T-helper 2 cell treated with Interferon-gamma antibody and Interleukin-4, amounts not matched to agents 100 ng/mL and 5 ng/mL, for 36 hours (primary cell): Measurements from ENCODE around the gene UBQLN4. TPM values are rescaled to one million over a fixed set of nuclear protein-coding genes. Genes with fewer than 3 reads are reported as not detected.

Experiments used
- intact Hi-C: fragments of 100-400 bp; cut with micrococcal nuclease; formaldehyde crosslinking; loops from one replicate; pipeline ENCODE4 v1.15.1; 2023
- total RNA-seq: library from RNA; stranded (reverse); gene quantifications from 2 replicates; pipeline ENCODE4 v1.2.3, GENCODE V29; 2022

The UBQLN4 gene
- total RNA-seq: 36.8 and 37.2 TPM in 2 replicates

GRCh38 chr1:156053768-156054499 is at the start of gene UBQLN4:
Gene UBQLN4 (minus strand): TSS chr1:156053798. CDS start chr1:156053701, 97 bp downstream.
- intact Hi-C loops: loop anchor here (1.0 to 10.0 kb wide), 7 partner anchors 33 to 691 kb away; partner anchors contain the start of genes ARHGEF2, CCT3, GON4L and KHDC4

GRCh38 chr1:156102633-156103511 is 49.3 kb upstream of the UBQLN4 start:
- intact Hi-C loops: no loop called here

- intact Hi-C loops: no loop called here
Observed at GRCh38 chr1:156101880-156102279, 48.3 kb upstream of the UBQLN4 start.

- intact Hi-C loops: no loop called here
Observed at GRCh38 chr1:156100205-156100995, 46.8 kb upstream of the UBQLN4 start.

- intact Hi-C loops: no loop called here
Observed at GRCh38 chr1:156099282-156099681, 45.7 kb upstream of the UBQLN4 start.

- intact Hi-C loops: no loop called here
Observed at GRCh38 chr1:156098784-156099183, 45.2 kb upstream of the UBQLN4 start.

GRCh38 chr1:156097499-156098178 is 44.0 kb upstream of the UBQLN4 start:
- intact Hi-C loops: loop anchor here (1.0 kb wide), 1 partner anchor 9 kb away; no protein-coding TSS in a partner anchor

GRCh38 chr1:156096640-156097391 is 43.2 kb upstream of the UBQLN4 start:
- intact Hi-C loops: loop anchor here (1.0 kb wide), 2 partner anchors 9 to 33 kb away; no protein-coding TSS in a partner anchor

GRCh38 chr1:156095906-156096508 is 42.4 kb upstream of the UBQLN4 start:
- intact Hi-C loops: loop anchor here (1.0 kb wide), 1 partner anchor 34 kb away; no protein-coding TSS in a partner anchor

- intact Hi-C loops: no loop called here
Observed at GRCh38 chr1:156091610-156092009, 38.0 kb upstream of the UBQLN4 start.

GRCh38 chr1:156090840-156091188 is 37.2 kb upstream of the UBQLN4 start:
- intact Hi-C loops: loop anchor here (1.0 kb wide), 2 partner anchors 39 to 134 kb away; no protein-coding TSS in a partner anchor

GRCh38 chr1:156090138-156090839 is 36.7 kb upstream of the UBQLN4 start:
- intact Hi-C loops: loop anchor here (1.0 kb wide), 2 partner anchors 40 to 135 kb away; no protein-coding TSS in a partner anchor

GRCh38 chr1:156089704-156090103 is 36.1 kb upstream of the UBQLN4 start:
- intact Hi-C loops: loop anchor here (1.0 kb wide), 2 partner anchors 41 to 136 kb away; no protein-coding TSS in a partner anchor

- intact Hi-C loops: no loop called here
Observed at GRCh38 chr1:156086256-156086662, 32.7 kb upstream of the UBQLN4 start.

- intact Hi-C loops: no loop called here
Observed at GRCh38 chr1:156083800-156084790, 30.5 kb upstream of the UBQLN4 start.

GRCh38 chr1:156082309-156083091 is 28.9 kb upstream of the UBQLN4 start, which contains the start of gene MEX3A:
Gene MEX3A (minus strand): TSS chr1:156082465. CDS start chr1:156081998, 467 bp downstream.
- intact Hi-C loops: no loop called here
